Measurements from ENCODE around the gene C6orf47. TPM values are rescaled to one million over a fixed set of nuclear protein-coding genes. Genes with fewer than 3 reads are reported as not detected.
A peak's percentile ranks its signal among the peaks of the same experiment; 100 is the strongest.

The C6orf47 gene
- total RNA-seq, 1 experiment from 2014 or later: 22.4 TPM

GRCh38 chr6:31632279-31632946, 28.2 kb downstream of the C6orf47 start:
- ATAC-seq: no peak

DNA sequence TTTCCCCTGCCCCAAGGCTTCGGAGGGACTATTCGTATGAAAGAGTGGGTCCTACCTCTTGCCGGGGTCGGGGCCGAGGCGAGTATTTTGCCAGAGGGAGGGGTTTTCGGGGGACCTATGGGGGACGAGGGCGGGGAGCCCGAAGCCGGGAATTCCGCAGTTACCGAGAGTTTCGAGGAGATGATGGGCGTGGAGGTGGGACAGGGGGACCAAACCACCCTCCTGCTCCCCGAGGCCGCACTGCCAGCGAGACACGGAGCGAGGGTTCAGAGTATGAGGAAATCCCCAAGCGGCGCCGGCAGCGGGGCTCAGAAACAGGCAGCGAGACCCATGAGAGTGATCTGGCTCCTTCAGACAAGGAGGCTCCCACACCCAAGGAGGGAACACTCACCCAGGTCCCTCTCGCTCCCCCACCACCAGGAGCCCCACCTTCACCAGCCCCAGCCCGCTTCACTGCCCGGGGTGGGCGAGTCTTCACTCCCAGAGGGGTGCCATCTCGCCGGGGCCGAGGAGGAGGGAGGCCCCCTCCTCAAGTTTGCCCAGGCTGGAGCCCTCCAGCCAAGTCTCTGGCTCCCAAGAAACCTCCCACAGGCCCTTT, 28.8 kb downstream of the C6orf47 start:
- no TSS peak for BruUV-seq (replicated peaks)
- DNase-seq (ENCODE audit: low read depth, low spot score) (no peak), ATAC-seq (no peak)
- H3K36me3 ChIP-seq (ENCODE audit: control insufficient read depth, insufficient read depth, low read length): peaks cover 49% of the 10 kb centered on the region
- no peaks in the 10 kb centered on the region for H3K9me3 ChIP-seq (ENCODE audit: control insufficient read depth, insufficient read depth, low read depth, low read length)
- H3K27me3 ChIP-seq (ENCODE audit: control insufficient read depth, insufficient read depth, low read length): no peaks in the 10 kb centered on the region
- H3K4me3 ChIP-seq (ENCODE audit: low read depth in 2 of 2, low read length in 2 of 2): no peak overlapping the region
- TF ChIP-seq SIN3A (IDR thresholded peaks at IDR 0.05; ENCODE audit: borderline replicate concordance, insufficient read depth, low read depth, low read length): no peak
- TF ChIP-seq TCF7L2 (IDR thresholded peaks at IDR 0.05; ENCODE audit: low read depth, low read length): no peak
- no peak for TF ChIP-seq POLR2AphosphoS5 (IDR thresholded peaks at IDR 0.05; ENCODE audit: low read depth, low read length)
- TF ChIP-seq, protein P1, sequence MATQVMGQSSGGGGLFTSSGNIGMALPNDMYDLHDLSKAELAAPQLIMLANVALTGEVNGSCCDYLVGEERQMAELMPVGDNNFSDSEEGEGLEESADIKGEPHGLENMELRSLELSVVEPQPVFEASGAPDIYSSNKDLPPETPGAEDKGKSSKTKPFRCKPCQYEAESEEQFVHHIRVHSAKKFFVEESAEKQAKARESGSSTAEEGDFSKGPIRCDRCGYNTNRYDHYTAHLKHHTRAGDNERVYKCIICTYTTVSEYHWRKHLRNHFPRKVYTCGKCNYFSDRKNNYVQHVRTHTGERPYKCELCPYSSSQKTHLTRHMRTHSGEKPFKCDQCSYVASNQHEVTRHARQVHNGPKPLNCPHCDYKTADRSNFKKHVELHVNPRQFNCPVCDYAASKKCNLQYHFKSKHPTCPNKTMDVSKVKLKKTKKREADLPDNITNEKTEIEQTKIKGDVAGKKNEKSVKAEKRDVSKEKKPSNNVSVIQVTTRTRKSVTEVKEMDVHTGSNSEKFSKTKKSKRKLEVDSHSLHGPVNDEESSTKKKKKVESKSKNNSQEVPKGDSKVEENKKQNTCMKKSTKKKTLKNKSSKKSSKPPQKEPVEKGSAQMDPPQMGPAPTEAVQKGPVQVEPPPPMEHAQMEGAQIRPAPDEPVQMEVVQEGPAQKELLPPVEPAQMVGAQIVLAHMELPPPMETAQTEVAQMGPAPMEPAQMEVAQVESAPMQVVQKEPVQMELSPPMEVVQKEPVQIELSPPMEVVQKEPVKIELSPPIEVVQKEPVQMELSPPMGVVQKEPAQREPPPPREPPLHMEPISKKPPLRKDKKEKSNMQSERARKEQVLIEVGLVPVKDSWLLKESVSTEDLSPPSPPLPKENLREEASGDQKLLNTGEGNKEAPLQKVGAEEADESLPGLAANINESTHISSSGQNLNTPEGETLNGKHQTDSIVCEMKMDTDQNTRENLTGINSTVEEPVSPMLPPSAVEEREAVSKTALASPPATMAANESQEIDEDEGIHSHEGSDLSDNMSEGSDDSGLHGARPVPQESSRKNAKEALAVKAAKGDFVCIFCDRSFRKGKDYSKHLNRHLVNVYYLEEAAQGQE (IDR thresholded peaks at IDR 0.05; ENCODE audit: insufficient read depth in 1 of 2, low read depth in 2 of 2, low read length in 1 of 2): no peak
- TF ChIP-seq, protein P2, sequence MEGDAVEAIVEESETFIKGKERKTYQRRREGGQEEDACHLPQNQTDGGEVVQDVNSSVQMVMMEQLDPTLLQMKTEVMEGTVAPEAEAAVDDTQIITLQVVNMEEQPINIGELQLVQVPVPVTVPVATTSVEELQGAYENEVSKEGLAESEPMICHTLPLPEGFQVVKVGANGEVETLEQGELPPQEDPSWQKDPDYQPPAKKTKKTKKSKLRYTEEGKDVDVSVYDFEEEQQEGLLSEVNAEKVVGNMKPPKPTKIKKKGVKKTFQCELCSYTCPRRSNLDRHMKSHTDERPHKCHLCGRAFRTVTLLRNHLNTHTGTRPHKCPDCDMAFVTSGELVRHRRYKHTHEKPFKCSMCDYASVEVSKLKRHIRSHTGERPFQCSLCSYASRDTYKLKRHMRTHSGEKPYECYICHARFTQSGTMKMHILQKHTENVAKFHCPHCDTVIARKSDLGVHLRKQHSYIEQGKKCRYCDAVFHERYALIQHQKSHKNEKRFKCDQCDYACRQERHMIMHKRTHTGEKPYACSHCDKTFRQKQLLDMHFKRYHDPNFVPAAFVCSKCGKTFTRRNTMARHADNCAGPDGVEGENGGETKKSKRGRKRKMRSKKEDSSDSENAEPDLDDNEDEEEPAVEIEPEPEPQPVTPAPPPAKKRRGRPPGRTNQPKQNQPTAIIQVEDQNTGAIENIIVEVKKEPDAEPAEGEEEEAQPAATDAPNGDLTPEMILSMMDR (IDR thresholded peaks at IDR 0.05): no peak
- intact Hi-C loops (cut with micrococcal nuclease; ENCODE audit: unreplicated experiment) (no loop called here), in situ Hi-C loops (cut with HindIII; ENCODE audit: low pct_unique_long_range_greater_than_20kb, low sequenced_read_pairs) (no loop called here)
- ChIA-PET POLR2A (no interaction called here), CTCF (no interaction called here)
- peaks cover 8% of the 10 kb centered on the region; the same call in 1 of the 2 replicates for H3K4me1 ChIP-seq (ENCODE audit: control insufficient read depth, insufficient read depth, low read length)
- no peak overlapping the region for H3K27ac ChIP-seq (ENCODE audit: low read length)

More at GRCh38 chr6:31632279-31632946, 28.2 kb downstream of the C6orf47 start:
- Histone ChIP-seq H3K27me3 (ENCODE audit: control insufficient read depth, insufficient read depth, low read length) (no peaks in the 10 kb centered on the region), H3K36me3 (ENCODE audit: control insufficient read depth, insufficient read depth, low read length) (peaks cover 43% of the 10 kb centered on the region), H3K4me3 (ENCODE audit: low read depth in 2 of 2, low read length in 2 of 2) (no peak overlapping the region), H3K27ac (ENCODE audit: low read length) (0 out of 2 replicates have a peak overlapping the region, but pooled peaks have one; percentile 13), H3K4me1 (ENCODE audit: control insufficient read depth, insufficient read depth, low read length) (peaks cover 11% of the 10 kb centered on the region; the same call in 1 of the 2 replicates), H3K9me3 (ENCODE audit: control insufficient read depth, insufficient read depth, low read depth, low read length) (no peaks in the 10 kb centered on the region)
- 0 out of 2 replicates have a peak, but pooled peaks have one; percentile 39 for TF ChIP-seq POLR2AphosphoS5 (IDR thresholded peaks at IDR 0.05; ENCODE audit: low read depth, low read length)
- TF ChIP-seq, protein P2 (IDR thresholded peaks at IDR 0.05): no peak
- no TSS peak for BruUV-seq (replicated peaks)
- CTCF ChIA-PET: interaction anchor here (0.6 kb wide), 1 partner anchor 34 kb away, joined by 4 read pairs; no protein-coding TSS in a partner anchor
- in situ Hi-C loops (cut with HindIII; ENCODE audit: low pct_unique_long_range_greater_than_20kb, low sequenced_read_pairs) (no loop called here), intact Hi-C loops (cut with micrococcal nuclease; ENCODE audit: unreplicated experiment) (no loop called here)
- POLR2A ChIA-PET: no interaction called here
- no peak for DNase-seq (ENCODE audit: low read depth, low spot score)

Measured in Panc1 (cell line).